NB4 (cell line): ENCODE measurements around the gene UNC13D.
"Not testable (repeated sequence)": the region's sequence is repeated elsewhere in the genome, so short reads cannot be mapped to it uniquely, and the experiment has no call there.

Source experiments
- DNase-seq: peaks from one replicate; pipeline ENCODE4 v3.0.0; 2010; ENCODE audit warnings: low read depth
- H3K4me3 ChIP-seq: one replicate; pipeline ENCODE4 v1.5.1; 2011; ENCODE audit warnings: mild to moderate bottlenecking, low read depth, low read length, moderate library complexity
- MYC ChIP-seq: IDR thresholded peaks from 2 replicates; pipeline ENCODE4 v1.6.1; 2011; ENCODE audit warnings: low read depth, low read length
- POLR2A ChIP-seq: IDR thresholded peaks from 2 replicates; pipeline ENCODE4 v1.6.1; 2011; ENCODE audit warnings: mild to moderate bottlenecking; ENCODE audit not compliant: insufficient read length; ENCODE audit errors: extremely low read depth
- TF ChIP-seq, protein P1 (sequence below): IDR thresholded peaks from 2 replicates; pipeline ENCODE4 v1.6.1; 2011; ENCODE audit warnings: low read depth, low read length
- TF ChIP-seq, protein P2 (sequence below): IDR thresholded peaks from one replicate; pipeline ENCODE4 v1.5.1; 2012; ENCODE audit warnings: low read depth, low read length

The UNC13D gene

DNA sequence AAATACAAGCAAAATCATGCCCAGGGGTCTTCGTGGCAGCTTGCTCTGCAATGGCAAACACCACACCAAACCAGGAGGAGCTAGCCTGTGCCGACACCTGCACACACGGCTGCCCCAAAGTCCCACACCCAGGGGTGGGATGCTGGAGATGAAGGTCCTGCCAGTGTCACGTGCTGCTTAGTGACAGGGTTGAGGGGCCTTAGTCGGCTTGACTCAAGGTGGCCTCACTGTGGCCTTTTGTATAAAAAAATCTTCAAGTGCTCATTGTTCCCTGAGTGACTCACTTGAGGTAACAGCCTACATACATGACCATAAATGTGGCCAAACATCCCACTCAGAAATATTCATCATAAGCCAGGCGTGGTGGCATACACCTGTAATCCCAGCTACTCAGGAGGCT lies 45.2 kb upstream of the UNC13D start:
- H3K4me3 ChIP-seq, result no peak overlapping the region
- peak; percentile 44 for DNase-seq
- TF ChIP-seq MYC (no peak), POLR2A (no peak)
- TF ChIP-seq, protein P1, sequence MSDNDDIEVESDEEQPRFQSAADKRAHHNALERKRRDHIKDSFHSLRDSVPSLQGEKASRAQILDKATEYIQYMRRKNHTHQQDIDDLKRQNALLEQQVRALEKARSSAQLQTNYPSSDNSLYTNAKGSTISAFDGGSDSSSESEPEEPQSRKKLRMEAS, result no peak
- TF ChIP-seq, protein P2, sequence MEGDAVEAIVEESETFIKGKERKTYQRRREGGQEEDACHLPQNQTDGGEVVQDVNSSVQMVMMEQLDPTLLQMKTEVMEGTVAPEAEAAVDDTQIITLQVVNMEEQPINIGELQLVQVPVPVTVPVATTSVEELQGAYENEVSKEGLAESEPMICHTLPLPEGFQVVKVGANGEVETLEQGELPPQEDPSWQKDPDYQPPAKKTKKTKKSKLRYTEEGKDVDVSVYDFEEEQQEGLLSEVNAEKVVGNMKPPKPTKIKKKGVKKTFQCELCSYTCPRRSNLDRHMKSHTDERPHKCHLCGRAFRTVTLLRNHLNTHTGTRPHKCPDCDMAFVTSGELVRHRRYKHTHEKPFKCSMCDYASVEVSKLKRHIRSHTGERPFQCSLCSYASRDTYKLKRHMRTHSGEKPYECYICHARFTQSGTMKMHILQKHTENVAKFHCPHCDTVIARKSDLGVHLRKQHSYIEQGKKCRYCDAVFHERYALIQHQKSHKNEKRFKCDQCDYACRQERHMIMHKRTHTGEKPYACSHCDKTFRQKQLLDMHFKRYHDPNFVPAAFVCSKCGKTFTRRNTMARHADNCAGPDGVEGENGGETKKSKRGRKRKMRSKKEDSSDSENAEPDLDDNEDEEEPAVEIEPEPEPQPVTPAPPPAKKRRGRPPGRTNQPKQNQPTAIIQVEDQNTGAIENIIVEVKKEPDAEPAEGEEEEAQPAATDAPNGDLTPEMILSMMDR, result no peak

DNA sequence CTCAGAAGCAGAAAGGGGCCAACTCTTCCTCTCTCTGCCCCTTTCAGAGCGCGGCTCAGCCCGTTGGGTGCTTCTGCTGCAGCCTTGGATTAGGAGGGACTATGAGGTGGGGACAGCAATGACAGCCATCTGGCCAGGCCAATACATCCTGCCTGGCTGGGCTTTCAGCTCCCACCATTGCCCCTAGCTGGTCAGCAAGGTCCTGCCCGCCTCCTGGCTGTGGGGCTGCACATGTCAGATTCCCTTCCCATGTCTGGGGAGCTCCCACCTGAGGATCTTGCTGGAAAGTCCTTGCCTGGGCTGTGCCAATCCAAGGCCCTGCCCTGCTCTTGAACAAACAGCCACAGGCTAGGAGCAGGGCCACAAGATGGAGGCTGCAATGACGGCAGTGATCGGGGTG lies 44.3 kb upstream of the UNC13D start:
- TF ChIP-seq, protein P1, result no peak
- TF ChIP-seq MYC (no peak), POLR2A (no peak)
- TF ChIP-seq, protein P2, result no peak
- H3K4me3 ChIP-seq, result no peak overlapping the region
- no peak for DNase-seq

DNA sequence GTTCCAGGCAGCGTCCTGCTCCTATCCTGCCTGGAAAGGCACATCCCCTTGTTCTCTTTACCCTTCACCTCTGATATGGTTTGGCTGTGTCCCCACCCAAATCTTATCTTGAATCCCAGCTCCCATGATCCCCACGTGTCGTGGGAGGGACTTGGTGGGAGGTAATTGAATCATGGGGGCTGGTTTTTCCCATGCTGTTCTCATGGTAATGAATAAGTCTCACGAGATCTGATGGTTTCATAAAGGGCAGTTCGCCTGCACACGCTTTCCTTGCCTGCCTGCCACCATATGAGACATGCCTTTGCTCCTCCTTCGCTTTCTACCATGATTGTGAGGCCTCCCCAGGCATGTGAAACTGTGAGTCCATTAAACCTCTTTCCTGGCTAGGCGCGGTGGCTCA lies 41.7 kb upstream of the UNC13D start:
- DNase-seq, H3K4me3 ChIP-seq: not testable (repeated sequence)

DNA sequence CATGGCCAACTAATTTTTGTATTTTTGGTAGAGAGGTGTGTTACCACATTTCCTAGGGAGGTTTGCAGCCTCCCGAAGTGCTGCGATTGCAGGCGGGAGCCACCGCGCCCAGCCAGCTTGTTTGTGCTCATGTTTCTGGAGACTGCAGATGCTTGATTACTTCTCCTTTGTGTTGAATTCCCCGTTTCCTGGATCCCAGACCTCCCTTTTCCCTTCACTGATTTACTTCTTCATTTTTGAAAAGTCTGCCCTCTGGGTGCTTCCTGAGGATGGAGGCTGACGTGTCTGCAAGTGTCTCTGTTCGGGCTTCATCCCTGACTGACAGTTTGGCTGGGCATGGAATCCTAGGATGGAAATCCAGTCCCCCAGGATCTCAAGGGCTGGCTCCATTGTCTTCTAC lies 41.2 kb upstream of the UNC13D start:
- TF ChIP-seq POLR2A (no peak), MYC (no peak)
- TF ChIP-seq, protein P2, result no peak
- TF ChIP-seq, protein P1, result no peak
- no peak overlapping the region for H3K4me3 ChIP-seq
- no peak for DNase-seq

DNA sequence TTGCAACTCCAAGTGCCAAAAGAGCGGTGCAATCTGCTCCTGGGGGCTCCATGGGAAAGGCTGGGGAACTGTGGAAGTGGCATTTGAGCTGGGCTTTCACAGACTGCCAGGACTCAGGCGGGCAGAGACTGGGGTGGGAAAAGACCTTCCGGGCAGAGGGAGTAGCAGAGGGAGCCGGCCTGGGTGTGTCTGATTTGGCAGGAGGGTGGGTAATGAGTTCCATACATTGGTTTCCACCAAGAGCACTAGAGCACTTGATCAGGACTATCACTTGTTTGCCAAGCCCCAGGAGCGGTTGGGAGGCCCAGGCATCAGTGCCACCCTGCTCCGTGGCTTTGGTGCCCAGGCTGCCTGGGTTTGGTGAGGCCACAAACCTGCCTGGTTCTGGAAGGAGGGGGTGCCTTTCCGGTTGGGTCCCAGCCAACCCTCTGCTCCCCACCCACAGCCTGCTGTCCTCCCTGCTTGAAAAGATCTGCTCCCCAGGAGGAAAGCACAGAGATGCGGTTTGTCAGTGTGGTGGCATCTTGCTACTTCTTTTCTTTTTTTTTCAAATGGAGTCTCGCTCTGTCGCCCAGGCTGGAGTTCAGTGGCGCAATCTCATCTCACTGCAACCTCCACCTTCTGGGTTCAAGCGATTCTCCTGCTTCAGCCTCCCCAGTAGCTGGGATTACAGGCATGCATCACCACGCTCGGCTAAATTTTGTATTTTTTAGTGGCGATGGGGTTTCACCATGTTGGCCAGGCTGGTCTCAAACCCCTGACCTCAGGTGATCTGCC lies 37.7 kb upstream of the UNC13D start:
- TF ChIP-seq POLR2A, result no peak
- TF ChIP-seq, protein P2, result no peak
- TF ChIP-seq, protein P1, result no peak
- TF ChIP-seq MYC, result no peak
- H3K4me3 ChIP-seq, result no peak overlapping the region
- DNase-seq, result no peak

DNA sequence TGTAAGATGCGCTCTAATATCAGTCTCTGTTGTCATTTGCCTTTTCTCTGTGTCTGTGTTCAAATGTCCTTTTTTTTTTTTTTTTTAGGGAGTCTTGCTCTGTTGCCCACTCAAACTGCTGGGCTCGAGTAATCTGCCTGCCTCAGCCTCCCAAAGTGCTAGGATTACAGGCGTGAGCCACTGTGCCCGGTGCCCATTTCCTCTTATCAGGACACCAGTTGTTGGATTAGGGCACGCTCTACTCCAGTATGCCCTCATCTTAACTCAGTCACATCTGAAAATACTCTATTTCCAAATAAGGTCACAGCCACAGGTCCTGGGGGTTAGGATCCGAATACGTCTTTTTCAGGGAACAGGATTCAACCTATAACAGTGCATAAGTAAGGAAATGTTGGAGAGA lies 36.1 kb upstream of the UNC13D start:
- no peak for DNase-seq
- no peak overlapping the region for H3K4me3 ChIP-seq
- TF ChIP-seq, protein P1, result no peak
- no peak for TF ChIP-seq MYC
- TF ChIP-seq POLR2A, result no peak
- TF ChIP-seq, protein P2, result no peak
